Activated T-helper 1 cell treated with Interleukin-2 at 50 U/mL for 16 hours (primary cell): ENCODE data around the gene HIVEP1.
"Not testable (repeated sequence)": the region's sequence is repeated elsewhere in the genome, so short reads cannot be mapped to it uniquely, and the experiment has no call there.

ENCODE experiments used
- DNase-seq: peaks from one replicate; pipeline ENCODE4 v3.0.0-alpha.2; 2020; ENCODE audit warnings: low read depth

HIVEP1 gene

DNA sequence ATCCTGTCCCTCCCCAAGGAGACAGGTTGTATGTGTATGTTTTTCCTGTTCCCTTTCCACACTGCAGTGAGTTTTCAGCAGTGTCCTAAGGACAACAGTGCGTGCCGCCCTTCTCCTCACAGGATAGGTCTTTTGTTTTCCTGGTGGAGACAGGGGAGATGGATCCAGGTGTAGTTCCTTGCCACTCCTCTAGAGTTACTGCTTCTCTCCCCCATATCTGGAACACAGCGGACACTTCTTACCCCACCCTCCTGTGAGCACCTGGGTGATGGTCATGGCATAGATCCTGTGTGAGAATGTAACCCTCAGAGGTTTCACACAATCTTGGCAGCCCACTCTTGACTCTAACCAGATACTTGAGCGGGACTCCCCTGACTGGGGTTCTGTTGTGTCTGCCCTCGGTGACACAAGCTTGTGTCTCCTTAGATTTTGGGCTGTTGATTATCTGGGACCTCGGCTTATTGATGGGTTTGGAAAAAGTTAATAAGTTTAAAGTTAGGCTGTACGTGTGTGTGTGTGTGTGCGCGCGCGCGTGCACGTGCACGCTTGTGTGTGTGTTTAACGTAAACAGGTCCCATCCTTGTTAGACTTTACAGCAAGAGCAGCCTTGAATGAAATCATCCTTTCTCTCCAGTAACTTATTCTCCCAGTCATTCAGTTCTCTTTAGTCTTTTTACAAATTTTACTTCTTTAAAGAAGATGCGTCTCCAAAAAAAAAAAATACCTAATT lies 146.7 kb downstream of the HIVEP1 start:
- no peak for DNase-seq

DNA sequence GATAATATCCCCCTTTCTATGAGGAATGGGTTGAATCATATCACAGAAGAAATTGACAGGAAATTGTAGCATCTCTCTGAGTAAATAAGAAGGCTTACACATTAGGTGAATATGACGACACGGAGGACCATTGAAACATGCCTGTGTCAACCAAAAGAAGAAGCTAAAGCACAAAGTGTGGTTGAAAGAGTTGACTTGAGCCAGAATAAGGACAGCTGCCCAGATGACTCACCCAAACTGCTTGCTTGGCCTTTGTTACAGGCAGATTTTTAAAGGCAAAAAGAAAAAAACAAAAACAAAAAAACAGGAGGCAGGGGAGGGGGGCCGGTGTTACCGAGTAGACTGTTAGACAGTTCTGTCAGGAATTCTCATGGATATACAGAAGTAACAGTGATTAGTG lies 148.2 kb downstream of the HIVEP1 start:
- no peak for DNase-seq

DNA sequence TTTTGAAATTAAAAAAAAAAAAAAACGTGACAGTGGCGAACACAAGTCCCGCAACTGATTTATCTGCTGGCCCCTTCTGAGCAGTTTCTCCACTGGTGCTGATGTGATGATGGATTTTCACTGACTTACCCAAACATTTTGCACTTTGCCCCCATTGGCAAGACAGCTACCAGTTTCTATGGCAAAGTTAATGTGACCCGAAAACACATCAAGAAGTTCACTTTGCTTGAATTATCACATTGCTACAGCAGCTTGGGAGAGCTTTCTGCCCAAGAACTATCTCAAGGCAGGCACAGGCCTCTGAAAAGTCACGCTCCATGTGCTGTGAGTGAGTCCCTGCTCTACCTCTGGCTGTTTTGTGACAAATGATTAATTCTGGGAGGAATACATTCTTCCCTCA lies 150.1 kb downstream of the HIVEP1 start:
- no peak for DNase-seq

DNA sequence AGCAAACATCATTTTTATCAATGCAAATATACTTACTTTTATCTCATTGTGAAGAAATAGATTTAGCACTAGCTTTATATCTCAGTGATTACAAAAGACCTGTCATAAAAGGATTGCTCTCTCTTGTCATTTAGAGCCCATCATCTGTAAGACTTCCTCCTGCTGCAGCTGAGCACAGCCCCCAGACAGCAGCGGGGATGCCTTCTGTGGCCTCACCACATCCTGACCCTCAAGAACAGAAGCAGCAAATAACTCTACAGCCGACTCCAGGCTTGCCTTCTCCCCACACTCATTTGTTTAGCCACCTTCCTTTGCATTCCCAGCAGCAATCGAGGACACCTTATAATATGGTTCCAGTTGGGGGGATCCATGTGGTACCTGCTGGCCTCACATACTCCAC lies 151.0 kb downstream of the HIVEP1 start:
- no peak for DNase-seq

DNA sequence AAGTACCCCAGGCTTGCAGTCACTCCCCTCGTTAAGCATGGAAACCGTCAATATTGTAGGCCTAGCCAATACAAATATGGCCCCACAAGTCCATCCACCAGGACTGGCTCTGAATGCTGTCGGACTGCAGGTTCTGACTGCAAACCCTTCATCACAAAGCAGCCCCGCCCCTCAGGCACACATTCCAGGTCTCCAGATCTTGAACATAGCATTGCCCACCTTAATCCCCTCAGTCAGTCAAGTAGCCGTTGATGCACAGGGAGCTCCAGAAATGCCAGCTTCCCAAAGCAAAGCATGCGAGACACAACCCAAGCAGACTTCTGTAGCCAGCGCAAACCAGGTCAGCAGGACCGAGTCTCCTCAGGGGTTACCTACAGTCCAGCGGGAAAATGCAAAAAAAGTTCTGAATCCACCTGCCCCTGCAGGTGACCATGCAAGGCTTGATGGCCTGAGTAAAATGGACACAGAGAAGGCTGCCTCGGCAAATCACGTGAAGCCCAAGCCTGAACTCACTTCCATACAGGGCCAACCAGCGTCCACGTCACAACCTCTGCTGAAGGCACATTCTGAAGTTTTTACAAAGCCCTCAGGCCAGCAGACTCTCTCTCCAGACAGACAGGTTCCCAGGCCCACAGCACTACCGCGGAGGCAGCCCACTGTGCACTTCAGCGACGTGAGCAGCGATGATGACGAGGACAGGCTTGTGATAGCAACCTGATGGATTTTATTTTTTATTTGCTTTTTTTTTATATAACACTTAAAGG lies 151.8 kb downstream of the HIVEP1 start:
- no peak for DNase-seq

DNA sequence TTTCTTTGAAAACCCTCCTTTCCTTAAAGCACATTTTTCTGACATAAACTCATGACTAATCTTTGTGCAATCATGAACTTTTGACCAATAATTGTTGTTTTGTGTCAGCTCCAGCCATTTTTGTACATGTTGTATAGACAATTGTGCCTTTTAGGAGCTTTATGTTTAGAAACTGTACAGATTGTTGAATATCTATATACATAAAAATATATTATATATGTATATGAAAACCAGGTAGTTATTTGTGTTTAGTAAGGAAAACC lies 152.3 kb downstream of the HIVEP1 start:
- no peak for DNase-seq

DNA sequence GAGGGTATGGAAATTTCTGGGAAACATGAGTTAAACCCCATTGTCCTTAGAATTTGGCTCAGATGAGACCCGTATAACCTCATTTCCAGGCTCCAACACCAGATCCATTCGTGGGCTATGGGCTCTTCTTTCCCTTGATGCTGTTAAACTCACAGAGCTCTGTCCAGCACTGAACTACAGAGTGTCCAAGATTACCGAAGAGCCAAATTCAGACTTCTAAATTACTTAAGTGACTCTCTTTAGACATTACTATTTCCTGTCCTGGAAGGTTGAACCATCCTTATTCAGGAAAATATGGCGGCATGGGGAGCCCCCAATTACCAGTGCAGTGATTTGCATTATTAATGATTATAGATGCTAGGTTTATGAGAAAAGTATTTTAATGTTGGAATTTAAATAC lies 153.2 kb downstream of the HIVEP1 start:
- DNase-seq = no peak

DNA sequence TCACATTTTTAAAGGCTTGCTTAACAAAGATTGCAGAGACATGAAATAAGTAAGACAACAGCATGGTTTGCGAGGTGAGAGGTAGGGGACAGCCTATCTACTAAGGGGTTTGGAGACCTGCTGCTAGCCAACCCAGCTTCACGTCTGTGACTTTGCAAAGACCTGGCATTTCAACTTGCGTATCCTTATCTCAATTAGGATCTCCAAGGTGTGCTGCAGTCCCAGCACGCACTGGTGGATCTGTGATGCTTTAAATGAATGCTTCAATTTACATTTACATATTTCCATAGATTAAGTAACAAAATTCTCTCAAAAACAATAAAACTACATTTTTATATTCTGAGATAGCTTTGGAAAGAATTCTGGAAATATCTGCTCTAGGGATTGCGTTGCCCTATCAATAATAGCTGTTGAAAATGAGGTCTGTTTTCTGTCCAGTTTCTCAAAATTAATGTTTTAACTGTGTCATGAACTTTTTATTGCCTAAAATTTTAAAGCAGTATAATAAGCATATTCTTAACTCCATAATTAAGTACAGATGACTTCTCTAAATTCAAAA lies 153.7 kb downstream of the HIVEP1 start:
- DNase-seq = no peak

DNA sequence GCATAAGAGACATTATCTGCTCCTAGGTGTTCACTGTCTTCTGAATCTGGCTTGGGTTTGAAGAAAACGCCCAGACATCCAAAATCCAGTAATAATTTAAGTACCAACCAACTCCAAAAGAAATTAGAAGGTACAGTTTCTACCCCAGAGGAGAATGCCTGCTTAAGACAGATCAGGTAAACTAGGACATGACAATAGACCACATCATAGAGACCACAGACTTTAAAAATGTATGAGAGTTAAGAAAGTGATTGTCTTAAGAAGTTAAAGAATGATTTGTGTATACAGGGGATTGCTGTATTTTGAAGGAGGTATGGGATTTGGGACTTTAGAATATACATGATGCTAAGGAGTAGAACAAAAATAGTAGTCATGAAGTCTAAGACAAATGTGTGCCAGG lies 157.3 kb downstream of the HIVEP1 start:
- no peak for DNase-seq

DNA sequence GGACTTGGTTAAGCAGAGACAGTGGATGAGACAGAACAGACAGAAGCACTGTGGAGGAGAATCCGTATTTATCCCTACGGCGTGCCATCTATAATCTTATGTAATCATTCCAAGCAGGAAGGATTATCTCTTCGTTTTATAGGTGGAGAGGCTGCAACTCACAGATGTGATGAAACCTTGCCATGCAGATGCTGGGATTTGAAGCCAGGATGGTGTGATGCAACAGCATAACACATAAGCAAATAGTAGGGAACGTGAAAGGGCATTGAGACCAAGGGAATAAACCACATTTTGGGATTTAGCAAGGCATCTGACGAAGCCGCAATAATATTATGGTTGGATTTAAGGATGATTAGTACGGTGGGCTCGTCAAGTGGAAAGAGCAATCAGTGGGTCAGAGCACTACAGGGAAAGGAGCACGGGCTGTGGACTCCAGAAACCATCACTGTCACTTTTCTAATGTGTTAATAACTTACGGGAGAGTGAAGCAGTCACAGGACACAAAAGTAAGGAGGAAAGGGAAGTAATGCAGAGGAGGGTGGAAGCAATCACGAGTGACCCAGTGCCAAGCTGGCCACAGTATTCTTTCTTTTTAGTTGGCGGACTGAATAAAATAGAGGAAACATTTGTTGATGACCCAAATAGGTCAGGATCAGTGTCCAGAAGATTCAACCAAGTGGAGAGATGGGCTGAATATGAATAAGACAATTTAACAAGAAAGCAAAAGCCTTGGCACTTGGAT lies 158.4 kb downstream of the HIVEP1 start:
- DNase-seq = no peak

DNA sequence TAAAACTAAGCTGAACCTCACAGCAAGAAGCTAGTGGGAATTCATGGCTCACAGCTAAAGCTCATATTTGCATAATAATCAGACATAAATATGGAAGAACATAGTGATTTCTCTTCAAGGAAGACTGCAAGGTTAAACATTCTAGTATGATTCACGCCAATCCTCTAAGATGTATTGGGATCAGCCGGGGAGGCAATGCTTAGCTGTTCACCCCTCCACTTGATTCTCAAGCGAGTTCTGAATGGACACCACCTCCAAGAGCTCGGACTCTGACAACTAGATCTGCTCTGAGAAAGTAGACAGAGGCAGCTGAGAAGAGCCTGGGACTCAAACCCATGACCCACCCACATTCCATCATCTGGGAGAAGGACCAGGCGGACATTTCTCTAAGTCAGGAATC lies 159.6 kb downstream of the HIVEP1 start:
- no peak for DNase-seq

DNA sequence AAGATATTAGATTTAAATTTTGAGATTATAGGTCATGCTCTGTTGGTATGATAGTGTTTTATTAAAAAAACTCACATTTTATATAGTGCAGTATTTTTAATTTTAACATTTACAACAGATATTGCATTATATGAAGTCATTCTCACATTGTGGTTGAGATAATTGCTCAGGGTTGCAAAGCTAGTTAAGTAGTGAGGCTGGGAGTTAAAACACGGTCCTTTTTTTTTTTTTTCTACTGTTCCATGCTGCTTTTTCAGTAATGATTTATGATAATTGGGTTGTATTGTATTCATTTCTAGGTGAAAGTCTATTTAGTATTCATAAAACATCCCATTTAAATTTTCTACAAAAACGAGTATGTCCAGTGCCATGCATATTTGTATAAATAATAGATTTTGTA lies 160.5 kb downstream of the HIVEP1 start:
- DNase-seq = no peak

DNA sequence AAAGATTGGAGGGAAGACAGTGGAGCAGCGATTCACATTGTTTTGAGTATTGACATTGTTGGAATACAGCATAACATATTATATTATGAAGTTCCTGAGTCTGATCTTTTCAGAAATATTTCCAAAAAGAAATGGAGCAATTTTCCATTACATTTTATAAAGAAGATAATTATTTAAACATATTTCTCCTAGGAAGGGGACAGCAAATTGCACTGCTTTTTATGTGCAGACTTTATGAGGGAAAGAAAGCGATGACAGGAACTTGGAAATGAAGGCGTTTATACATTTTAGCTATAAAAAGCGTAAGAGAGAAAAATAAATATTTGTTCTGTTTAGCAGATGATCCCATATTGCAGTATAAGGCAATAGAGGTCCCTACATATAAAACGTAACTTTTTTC lies 161.1 kb downstream of the HIVEP1 start:
- no peak for DNase-seq

DNA sequence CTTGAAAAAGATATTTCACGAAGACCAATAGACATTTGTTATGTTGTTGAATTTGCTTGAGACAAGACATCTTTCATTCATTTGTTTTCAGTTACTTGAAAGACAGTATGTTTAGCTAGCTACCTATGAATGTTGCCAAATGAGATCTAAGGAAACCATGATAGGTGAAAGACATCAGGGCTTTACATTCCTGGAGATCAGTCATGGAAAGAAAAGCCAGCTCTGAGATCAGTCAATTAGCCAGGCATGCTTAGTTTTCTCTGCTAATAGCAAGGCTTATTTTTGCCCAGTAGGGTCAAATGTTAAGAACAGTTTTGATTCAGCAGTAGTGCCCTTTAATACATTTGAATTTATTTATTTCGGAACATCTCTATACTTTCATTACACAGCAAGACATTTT lies 161.5 kb downstream of the HIVEP1 start:
- DNase-seq = no peak

DNA sequence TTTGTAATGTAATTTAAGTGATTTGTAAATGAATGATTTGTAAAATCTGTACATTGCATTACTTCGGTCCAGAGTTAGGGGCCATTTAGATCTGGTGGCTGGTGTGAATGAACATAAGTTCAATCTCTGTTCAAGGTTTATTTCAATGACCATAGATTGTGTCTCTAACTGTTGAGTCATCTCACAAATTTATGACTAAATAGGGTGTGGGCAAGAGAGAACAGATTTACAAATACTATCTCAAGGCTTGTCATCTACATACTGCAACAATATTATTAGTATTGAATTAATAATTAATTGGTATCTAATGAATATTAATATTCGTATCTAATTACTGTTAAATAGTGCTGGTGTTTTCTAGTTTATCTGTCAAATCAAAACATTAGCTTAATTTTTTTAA lies 162.8 kb downstream of the HIVEP1 start:
- no peak for DNase-seq

DNA sequence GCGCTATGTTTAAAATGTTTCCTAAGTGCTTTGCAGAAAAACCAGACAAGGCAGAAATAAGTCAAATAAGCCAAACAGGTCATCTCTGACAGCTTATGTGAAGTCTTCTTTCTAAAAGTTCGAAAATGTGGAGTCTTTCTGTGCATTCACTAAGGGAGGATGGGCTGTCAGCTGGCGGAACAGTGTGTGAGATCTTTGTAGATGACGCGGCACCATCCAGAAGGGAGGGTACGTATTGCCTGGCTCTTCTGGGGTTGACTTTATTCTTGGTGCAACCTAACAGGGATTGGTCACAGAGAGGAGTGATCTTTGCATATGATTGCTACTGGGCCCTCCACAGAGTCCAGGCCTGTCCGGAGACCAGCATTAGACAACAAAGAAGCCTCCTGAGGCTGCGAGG lies 163.5 kb downstream of the HIVEP1 start:
- DNase-seq = no peak

DNA sequence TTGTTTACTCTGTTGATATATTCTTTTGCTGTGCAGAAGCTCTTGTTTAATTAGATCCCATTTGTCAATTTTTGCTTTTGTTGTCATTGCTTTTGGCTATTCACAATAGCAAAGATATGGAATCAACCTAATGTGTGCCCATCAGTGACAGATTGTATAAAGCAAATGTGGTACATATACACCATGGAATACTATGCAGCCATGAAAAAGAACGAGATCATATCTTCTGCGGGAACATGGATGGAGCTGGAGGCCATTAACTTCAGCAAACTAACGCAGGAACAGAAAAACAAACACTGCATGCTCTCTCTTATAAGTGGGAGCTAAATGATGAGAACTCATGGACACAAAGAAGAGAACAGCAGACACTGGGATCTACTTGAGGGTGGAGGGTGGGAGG lies 164.7 kb downstream of the HIVEP1 start:
- not testable (repeated sequence) for DNase-seq

DNA sequence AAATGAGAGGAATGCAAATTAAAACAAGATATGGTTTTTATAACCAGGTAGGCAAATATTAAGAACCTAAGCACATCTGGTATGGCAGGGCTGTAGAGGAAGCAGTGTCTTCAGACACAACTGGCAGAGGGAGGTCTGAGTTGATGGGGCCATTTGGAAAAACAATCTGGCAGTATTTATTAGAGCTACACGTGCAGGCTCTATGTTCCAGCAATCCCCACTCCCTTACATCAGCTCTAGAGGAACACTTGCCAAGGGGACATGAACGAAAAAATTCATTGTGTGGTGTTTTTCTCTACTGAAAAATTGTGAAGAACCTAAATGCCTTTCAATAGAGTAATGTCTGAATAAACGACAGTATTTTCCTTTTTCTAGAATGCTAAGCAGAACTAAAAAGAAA lies 166.4 kb downstream of the HIVEP1 start:
- DNase-seq = no peak

DNA sequence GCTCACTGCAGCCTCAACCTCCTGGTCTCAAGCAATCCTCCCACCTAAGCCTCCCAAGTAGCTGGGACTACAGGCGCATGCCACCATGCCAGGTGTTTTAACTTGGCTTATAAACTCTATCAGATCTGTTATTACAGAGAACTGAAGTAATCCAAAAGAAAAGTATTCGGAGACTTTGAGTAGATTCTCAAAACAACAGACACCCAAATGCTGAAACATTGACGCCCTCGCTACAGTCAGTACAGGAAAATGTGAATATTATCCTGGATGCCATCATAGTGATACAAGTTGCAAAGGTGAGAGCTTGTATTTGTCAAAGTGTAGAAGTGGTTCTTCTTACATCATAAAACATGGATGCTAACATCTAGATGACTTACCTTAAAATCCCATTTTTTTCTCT lies 169.4 kb downstream of the HIVEP1 start:
- DNase-seq = no peak

DNA sequence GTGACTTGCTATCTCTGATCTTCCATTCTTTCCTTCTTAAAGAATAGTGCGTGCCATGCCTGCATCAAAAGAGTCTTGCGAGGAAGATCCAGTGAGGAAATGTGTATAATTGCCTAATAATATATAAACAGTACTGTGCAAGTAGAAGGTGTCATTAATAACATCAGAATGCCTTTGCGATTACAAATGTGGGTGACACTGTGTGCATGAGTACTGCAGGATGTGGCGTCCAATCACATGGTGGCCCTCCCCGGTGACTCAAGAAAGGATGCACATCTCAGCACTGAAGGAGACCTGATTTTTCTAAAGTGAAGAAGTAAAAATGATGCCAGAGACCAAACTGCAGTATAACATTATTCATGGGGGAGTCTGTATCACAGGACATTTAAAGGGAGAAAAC lies 170.6 kb downstream of the HIVEP1 start:
- no peak for DNase-seq

DNA sequence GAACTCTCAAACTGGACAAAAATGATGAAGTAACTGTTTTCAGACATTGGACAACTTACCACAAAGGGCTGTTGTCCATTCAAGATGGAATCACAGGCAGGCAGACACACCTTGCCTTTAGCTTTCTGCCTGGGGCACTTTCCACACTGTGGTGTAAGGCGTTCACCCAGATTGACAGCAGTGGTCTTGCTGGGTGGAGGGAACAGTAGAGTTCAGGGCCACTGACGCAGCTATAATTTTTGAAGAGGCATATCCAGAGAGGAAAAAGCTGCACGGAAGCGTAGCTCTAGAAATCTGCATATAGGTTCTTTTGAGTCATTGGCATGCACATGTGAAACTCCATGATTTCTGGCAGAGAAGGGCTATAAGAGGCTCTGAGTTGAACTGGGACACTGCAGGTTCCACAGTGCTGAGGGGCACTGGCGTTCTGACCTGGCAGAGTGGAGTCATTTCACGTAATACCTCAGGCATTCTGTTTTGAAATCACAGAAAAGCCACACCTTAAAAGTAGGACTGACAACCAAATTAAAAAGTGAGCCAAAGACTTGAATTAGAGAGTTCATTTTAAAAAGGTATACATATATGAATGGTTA lies 173.1 kb downstream of the HIVEP1 start:
- DNase-seq = no peak

DNA sequence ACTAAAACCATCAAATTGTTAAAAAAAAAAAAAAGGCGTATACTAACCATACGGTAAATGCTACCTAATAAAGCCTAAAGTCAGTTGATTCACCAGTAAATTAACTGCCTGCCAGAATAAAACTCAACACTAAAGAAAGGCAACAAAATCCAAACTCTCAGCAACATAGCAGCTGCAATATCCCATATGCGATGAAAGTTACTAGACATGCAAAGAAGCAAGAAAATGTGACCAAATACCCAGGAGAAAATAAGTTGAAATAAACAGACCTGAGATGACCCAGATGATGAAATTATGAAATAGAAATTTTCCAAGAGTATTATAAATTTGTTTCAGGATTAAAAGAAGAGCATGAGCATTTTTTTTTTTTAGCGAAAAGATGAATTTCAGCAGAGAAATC lies 174.4 kb downstream of the HIVEP1 start:
- DNase-seq = no peak

DNA sequence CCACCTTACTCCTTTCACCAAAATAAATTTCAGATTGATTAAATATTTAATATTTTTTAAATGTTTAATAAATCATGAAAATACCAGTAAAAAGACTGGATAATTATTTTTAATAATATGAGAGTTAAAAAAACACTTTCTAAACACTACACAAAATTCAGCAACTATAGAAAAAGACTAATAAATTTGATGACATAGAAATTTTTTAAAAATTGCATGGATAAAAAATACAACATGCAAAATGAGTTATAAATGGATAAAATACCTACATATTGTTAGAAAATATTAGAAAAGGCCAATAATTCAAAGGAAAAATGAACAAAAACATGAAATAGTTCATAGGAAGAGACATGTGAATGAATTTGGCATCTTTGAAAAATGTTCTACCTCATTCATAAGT lies 177.0 kb downstream of the HIVEP1 start:
- no peak for DNase-seq
